ENCODE results near the gene PDIK1L.
"Not testable (repeated sequence)": the region's sequence is repeated elsewhere in the genome, so short reads cannot be mapped to it uniquely, and the experiment has no call there.

Gene PDIK1L

GRCh38 chr1:26099780-26100179, 11.8 kb upstream of the PDIK1L start:
- Histone ChIP-seq H3K36me3 (ENCODE audit: control insufficient read depth, insufficient read depth, low read length) (no peaks in the 10 kb centered on the region), H3K4me1 (ENCODE audit: control insufficient read depth, insufficient read depth, low read length, poor library complexity, severe bottlenecking) (no peaks in the 10 kb centered on the region), H3K9me3 (ENCODE audit: control insufficient read depth, low read length) (no peaks in the 10 kb centered on the region), H3K27ac (ENCODE audit: insufficient read depth, low read length, poor library complexity, severe bottlenecking) (no peak overlapping the region), H3K4me3 (ENCODE audit: insufficient read depth, low read depth, low read length, poor library complexity, severe bottlenecking) (no peak overlapping the region), H3K27me3 (replicated peaks; ENCODE audit: control insufficient read depth, insufficient read depth, low read length, poor library complexity, severe bottlenecking) (no peaks in the 10 kb centered on the region)
- no peak for DNase-seq

GRCh38 chr1:26100204-26100603, 11.4 kb upstream of the PDIK1L start:
- H3K27ac ChIP-seq (ENCODE audit: insufficient read depth, low read length, poor library complexity, severe bottlenecking); H3K4me1 ChIP-seq (ENCODE audit: control insufficient read depth, insufficient read depth, low read length, poor library complexity, severe bottlenecking); H3K4me3 ChIP-seq (ENCODE audit: insufficient read depth, low read depth, low read length, poor library complexity, severe bottlenecking); H3K27me3 ChIP-seq (replicated peaks; ENCODE audit: control insufficient read depth, insufficient read depth, low read length, poor library complexity, severe bottlenecking); H3K9me3 ChIP-seq (ENCODE audit: control insufficient read depth, low read length); DNase-seq; H3K36me3 ChIP-seq (ENCODE audit: control insufficient read depth, insufficient read depth, low read length): not testable (repeated sequence)

GRCh38 chr1:26102119-26102518, 9.5 kb upstream of the PDIK1L start:
- no peak for DNase-seq
- no peak overlapping the region for H3K4me3 ChIP-seq (ENCODE audit: insufficient read depth, low read depth, low read length, poor library complexity, severe bottlenecking)
- no peaks in the 10 kb centered on the region for H3K27me3 ChIP-seq (replicated peaks; ENCODE audit: control insufficient read depth, insufficient read depth, low read length, poor library complexity, severe bottlenecking)
- no peaks in the 10 kb centered on the region for H3K36me3 ChIP-seq (ENCODE audit: control insufficient read depth, insufficient read depth, low read length)
- H3K4me1 ChIP-seq (ENCODE audit: control insufficient read depth, insufficient read depth, low read length, poor library complexity, severe bottlenecking): no peaks in the 10 kb centered on the region
- H3K9me3 ChIP-seq (ENCODE audit: control insufficient read depth, low read length): no peaks in the 10 kb centered on the region
- no peak overlapping the region for H3K27ac ChIP-seq (ENCODE audit: insufficient read depth, low read length, poor library complexity, severe bottlenecking)

GRCh38 chr1:26102526-26102925, 9.1 kb upstream of the PDIK1L start:
- no peaks in the 10 kb centered on the region for H3K4me1 ChIP-seq (ENCODE audit: control insufficient read depth, insufficient read depth, low read length, poor library complexity, severe bottlenecking)
- no peaks in the 10 kb centered on the region for H3K36me3 ChIP-seq (ENCODE audit: control insufficient read depth, insufficient read depth, low read length)
- no peak overlapping the region for H3K4me3 ChIP-seq (ENCODE audit: insufficient read depth, low read depth, low read length, poor library complexity, severe bottlenecking)
- no peaks in the 10 kb centered on the region for H3K9me3 ChIP-seq (ENCODE audit: control insufficient read depth, low read length)
- no peak for DNase-seq
- no peak overlapping the region for H3K27ac ChIP-seq (ENCODE audit: insufficient read depth, low read length, poor library complexity, severe bottlenecking)
- H3K27me3 ChIP-seq (replicated peaks; ENCODE audit: control insufficient read depth, insufficient read depth, low read length, poor library complexity, severe bottlenecking): no peaks in the 10 kb centered on the region

GRCh38 chr1:26105226-26105548, 6.4 kb upstream of the PDIK1L start:
- not testable (repeated sequence) for H3K27ac ChIP-seq (ENCODE audit: insufficient read depth, low read length, poor library complexity, severe bottlenecking); DNase-seq; H3K4me3 ChIP-seq (ENCODE audit: insufficient read depth, low read depth, low read length, poor library complexity, severe bottlenecking); H3K9me3 ChIP-seq (ENCODE audit: control insufficient read depth, low read length); H3K4me1 ChIP-seq (ENCODE audit: control insufficient read depth, insufficient read depth, low read length, poor library complexity, severe bottlenecking); H3K27me3 ChIP-seq (replicated peaks; ENCODE audit: control insufficient read depth, insufficient read depth, low read length, poor library complexity, severe bottlenecking); H3K36me3 ChIP-seq (ENCODE audit: control insufficient read depth, insufficient read depth, low read length)

- no peaks in the 10 kb centered on the region for H3K27me3 ChIP-seq (replicated peaks; ENCODE audit: control insufficient read depth, insufficient read depth, low read length, poor library complexity, severe bottlenecking)
- no peak for DNase-seq
- H3K27ac ChIP-seq (ENCODE audit: insufficient read depth, low read length, poor library complexity, severe bottlenecking): no peak overlapping the region
- H3K4me3 ChIP-seq (ENCODE audit: insufficient read depth, low read depth, low read length, poor library complexity, severe bottlenecking): no peak overlapping the region
- peaks cover 11% of the 10 kb centered on the region for H3K4me1 ChIP-seq (ENCODE audit: control insufficient read depth, insufficient read depth, low read length, poor library complexity, severe bottlenecking)
- H3K36me3 ChIP-seq (ENCODE audit: control insufficient read depth, insufficient read depth, low read length): peaks cover 1% of the 10 kb centered on the region
- no peaks in the 10 kb centered on the region for H3K9me3 ChIP-seq (ENCODE audit: control insufficient read depth, low read length)
These were observed 2.1 kb upstream of the PDIK1L start for GRCh38 chr1:26109229-26110164.

GRCh38 chr1:26110731-26111529, 694 bp upstream of the PDIK1L start:
- H3K36me3 ChIP-seq (ENCODE audit: control insufficient read depth, insufficient read depth, low read length): peaks cover 11% of the 10 kb centered on the region
- no peaks in the 10 kb centered on the region for H3K9me3 ChIP-seq (ENCODE audit: control insufficient read depth, low read length)
- peak; percentile 54 to 74 (median 67) for DNase-seq
- no peaks in the 10 kb centered on the region for H3K27me3 ChIP-seq (replicated peaks; ENCODE audit: control insufficient read depth, insufficient read depth, low read length, poor library complexity, severe bottlenecking)
- peak overlapping the region; percentile 72 for H3K27ac ChIP-seq (ENCODE audit: insufficient read depth, low read length, poor library complexity, severe bottlenecking)
- H3K4me3 ChIP-seq (ENCODE audit: insufficient read depth, low read depth, low read length, poor library complexity, severe bottlenecking): peak overlapping the region; percentile 100
- H3K4me1 ChIP-seq (ENCODE audit: control insufficient read depth, insufficient read depth, low read length, poor library complexity, severe bottlenecking): peaks cover 11% of the 10 kb centered on the region

GRCh38 chr1:26112407-26112775, 767 bp downstream of the PDIK1L start:
- Histone ChIP-seq H3K4me1 (ENCODE audit: control insufficient read depth, insufficient read depth, low read length, poor library complexity, severe bottlenecking) (peaks cover 11% of the 10 kb centered on the region), H3K27ac (ENCODE audit: insufficient read depth, low read length, poor library complexity, severe bottlenecking) (peak overlapping the region; percentile 78), H3K4me3 (ENCODE audit: insufficient read depth, low read depth, low read length, poor library complexity, severe bottlenecking) (peak overlapping the region; percentile 100), H3K36me3 (ENCODE audit: control insufficient read depth, insufficient read depth, low read length) (peaks cover 17% of the 10 kb centered on the region), H3K27me3 (replicated peaks; ENCODE audit: control insufficient read depth, insufficient read depth, low read length, poor library complexity, severe bottlenecking) (no peaks in the 10 kb centered on the region), H3K9me3 (ENCODE audit: control insufficient read depth, low read length) (no peaks in the 10 kb centered on the region)
- no peak for DNase-seq

- peaks cover 11% of the 10 kb centered on the region for H3K4me1 ChIP-seq (ENCODE audit: control insufficient read depth, insufficient read depth, low read length, poor library complexity, severe bottlenecking)
- peaks cover 27% of the 10 kb centered on the region for H3K36me3 ChIP-seq (ENCODE audit: control insufficient read depth, insufficient read depth, low read length)
- no peak for DNase-seq
- no peaks in the 10 kb centered on the region for H3K9me3 ChIP-seq (ENCODE audit: control insufficient read depth, low read length)
- H3K27me3 ChIP-seq (replicated peaks; ENCODE audit: control insufficient read depth, insufficient read depth, low read length, poor library complexity, severe bottlenecking): no peaks in the 10 kb centered on the region
- no peak overlapping the region for H3K27ac ChIP-seq (ENCODE audit: insufficient read depth, low read length, poor library complexity, severe bottlenecking)
- H3K4me3 ChIP-seq (ENCODE audit: insufficient read depth, low read depth, low read length, poor library complexity, severe bottlenecking): no peak overlapping the region
These were observed 2.7 kb downstream of the PDIK1L start for GRCh38 chr1:26114165-26114927.
